SK-N-SH (cell line): ENCODE measurements around the gene AGAP2. TPM values are rescaled to one million over a fixed set of nuclear protein-coding genes. Genes with fewer than 3 reads are reported as not detected.

Source experiments
- CTCF ChIA-PET: fragments of 300-600, 350-600 bp; formaldehyde crosslinking; extraction: SDS; loops from one replicate; lab custom pipeline; 2021; lab: Yijun Ruan, JAX
- POLR2A ChIA-PET: fragments of 350-600 bp; sonication (Branson Sonifier 250); formaldehyde crosslinking; extraction: SDS; loops from one replicate; lab custom pipeline; 2020; ENCODE audit warnings: antibody characterized with exemption, inconsistent platforms; lab: Yijun Ruan, JAX
- DNase-seq: peaks from one replicate; pipeline ENCODE4 v3.0.0; 2012
- H2AFZ ChIP-seq: fragments of 200-600 bp; sonication (generic); 2 replicates; pipeline ENCODE4 v1.8.1; 2016; ENCODE audit warnings: antibody characterized with exemption, mild to moderate bottlenecking, low read depth
- H3F3A ChIP-seq: fragments of 200-600 bp; sonication (generic); replicated peaks from 2 replicates; pipeline ENCODE3; 2016; ENCODE audit warnings: antibody characterized with exemption, mild to moderate bottlenecking; ENCODE audit not compliant: insufficient read depth
- H3K27ac ChIP-seq, 2 experiments: fragments of 200-500 bp in 1 of 2; fragments of 200-600 bp in 1 of 2; sonication (Bioruptor generic) in 1 of 2; sonication (generic), shearing (Covaris generic) in 1 of 2; 2 replicates each; pipeline versions ENCODE4 v1.5.1 to v1.6.1; 2014 to 2016; ENCODE audit warnings: low read depth in 2 of 2, inconsistent platforms in 1 of 2, low read length in 1 of 2, mild to moderate bottlenecking in 1 of 2, mixed read lengths in 1 of 2
- H3K27me3 ChIP-seq: fragments of 200-600 bp; sonication (generic), shearing (Covaris generic); 2 replicates; pipeline ENCODE4 v1.6.1; 2016; ENCODE audit warnings: mixed run types; ENCODE audit not compliant: insufficient read depth
- H3K36me3 ChIP-seq, 2 experiments: fragments of 200-500 bp in 1 of 2; fragments of 200-600 bp in 1 of 2; sonication (Bioruptor generic) in 1 of 2; sonication (generic) in 1 of 2; replicated peaks in 1 of 2; 2 replicates each; pipeline versions ENCODE3 to v1.5.1; 2014 to 2016; ENCODE audit warnings: low read length in 1 of 2, mild to moderate bottlenecking in 1 of 2; ENCODE audit not compliant: insufficient read depth in 2 of 2, control insufficient read depth in 1 of 2
- H3K4me1 ChIP-seq, 2 experiments: fragments of 200-500 bp in 1 of 2; fragments of 200-600 bp in 1 of 2; sonication (Bioruptor generic) in 1 of 2; sonication (generic), shearing (Covaris generic) in 1 of 2; 2 replicates each; pipeline versions ENCODE4 v1.5.1 to v1.6.1; 2014 to 2016; ENCODE audit warnings: low read depth in 1 of 2, low read length in 1 of 2, mixed run types in 1 of 2; ENCODE audit not compliant: insufficient read depth in 2 of 2, control insufficient read depth in 1 of 2
- H3K4me2 ChIP-seq: fragments of 200-600 bp; sonication (generic), shearing (Covaris generic); 2 replicates; pipeline ENCODE4 v1.6.1; 2017; ENCODE audit warnings: mixed run types
- H3K4me3 ChIP-seq, 2 experiments: fragments of 200-500 bp in 1 of 2; fragments of 200-600 bp in 1 of 2; sonication (Bioruptor generic) in 1 of 2; sonication (generic), shearing (Covaris generic) in 1 of 2; 2 replicates each; pipeline versions ENCODE4 v1.5.1 to v1.8.1; 2014 to 2016; ENCODE audit warnings: low read depth in 2 of 2, inconsistent platforms in 1 of 2, low read length in 1 of 2, mild to moderate bottlenecking in 1 of 2, mixed read lengths in 1 of 2, moderate library complexity in 1 of 2
- H3K79me2 ChIP-seq: fragments of 200-600 bp; sonication (generic); 2 replicates; pipeline ENCODE4 v1.8.1; 2017; ENCODE audit warnings: mild to moderate bottlenecking; ENCODE audit not compliant: insufficient read depth
- H3K9ac ChIP-seq: fragments of 200-600 bp; sonication (generic); 2 replicates; pipeline ENCODE4 v1.6.1; 2017; ENCODE audit warnings: mixed run types
- H3K9me2 ChIP-seq: fragments of 200-600 bp; sonication (generic); 2 replicates; pipeline ENCODE4 v1.6.1; 2017; ENCODE audit warnings: mixed run types
- H3K9me3 ChIP-seq: fragments of 200-600 bp; sonication (generic); 2 replicates; pipeline ENCODE4 v1.6.1; 2017; ENCODE audit warnings: mixed run types, mild to moderate bottlenecking, moderate library complexity
- H4K20me1 ChIP-seq: fragments of 200-600 bp; sonication (generic); 2 replicates; pipeline ENCODE4 v1.6.1; 2017; ENCODE audit warnings: mild to moderate bottlenecking, mixed run types; ENCODE audit not compliant: insufficient read depth
- CHD2 ChIP-seq: fragments of 150-350 bp; IDR thresholded peaks from 2 replicates; pipeline ENCODE4 v1.6.1; 2018; ENCODE audit warnings: low read length; ENCODE audit not compliant: partially characterized antibody
- ELF1 ChIP-seq: IDR thresholded peaks from 2 replicates; pipeline ENCODE4 v1.4.0; 2012
- EP300 ChIP-seq, 2 experiments: IDR thresholded peaks; 2 replicates each; pipeline versions ENCODE4 v1.4.0 to v1.6.1; 2012; ENCODE audit warnings: borderline replicate concordance in 1 of 2, low read depth in 1 of 2, low read length in 1 of 2
- FOSL2 ChIP-seq: IDR thresholded peaks from 2 replicates; pipeline ENCODE4 v1.4.0; 2012; ENCODE audit warnings: low read depth, mild to moderate bottlenecking, moderate library complexity, borderline replicate concordance
- GABPA ChIP-seq: IDR thresholded peaks from 2 replicates; pipeline ENCODE4 v1.4.0; 2012; ENCODE audit warnings: low read depth, mild to moderate bottlenecking
- MXI1 ChIP-seq: IDR thresholded peaks from 2 replicates; pipeline ENCODE4 v1.6.1; 2012; ENCODE audit warnings: mild to moderate bottlenecking, low read depth, low read length, improper control_type of control experiment
- NRF1 ChIP-seq: IDR thresholded peaks from 2 replicates; pipeline ENCODE4 v1.6.1; 2012; ENCODE audit warnings: low read depth, mild to moderate bottlenecking, low read length
- RAD21 ChIP-seq: IDR thresholded peaks from 2 replicates; pipeline ENCODE4 v1.6.1; 2012; ENCODE audit warnings: mild to moderate bottlenecking, low read length
- RCOR1 ChIP-seq: fragments of 150-350 bp; IDR thresholded peaks from 2 replicates; pipeline ENCODE4 v1.6.1; 2017; ENCODE audit warnings: antibody characterized with exemption, low read length
- SIN3A ChIP-seq: IDR thresholded peaks from 2 replicates; pipeline ENCODE4 v1.6.1; 2012; ENCODE audit warnings: low read depth, mild to moderate bottlenecking, low read length, moderate library complexity, borderline replicate concordance
- TAF1 ChIP-seq: IDR thresholded peaks from 2 replicates; pipeline ENCODE4 v1.6.1; 2012; ENCODE audit warnings: low read depth, mild to moderate bottlenecking, low read length, moderate library complexity, borderline replicate concordance
- TEAD4 ChIP-seq: IDR thresholded peaks from 2 replicates; pipeline ENCODE4 v1.4.0; 2012; ENCODE audit warnings: mild to moderate bottlenecking, borderline replicate concordance; ENCODE audit not compliant: insufficient read depth
- YY1 ChIP-seq: IDR thresholded peaks from 2 replicates; pipeline ENCODE4 v1.4.0; 2012; ENCODE audit warnings: low read depth, mild to moderate bottlenecking
- WGBS: methylation state at CpG from one replicate; pipeline ENCODE4 v1.1.6; 2017; ENCODE audit warnings: low lambda C conversion rate; 5-methylcytosine and 5-hydroxymethylcytosine counted together
- polyA plus RNA-seq, 3 experiments: library from polyadenylated mRNA; depleted of rRNA; stranded (reverse); fragments of >200 nt; gene quantifications; 2 replicates each; pipeline ENCODE4 v1.2.3, GENCODE V29; 2012
- TF ChIP-seq, protein P1 (sequence below): IDR thresholded peaks from 2 replicates; pipeline ENCODE4; 2012
- TF ChIP-seq, protein P2 (sequence below): IDR thresholded peaks from 2 replicates; pipeline ENCODE4 v1.4.0; 2012; ENCODE audit warnings: low read depth, borderline replicate concordance
- TF ChIP-seq, protein P3 (sequence below): IDR thresholded peaks from 2 replicates; pipeline ENCODE4 v1.6.1; 2012; ENCODE audit warnings: mild to moderate bottlenecking, low read depth, low read length, moderate library complexity
- TF ChIP-seq, protein P4 (sequence below): fragments of 150-350 bp; IDR thresholded peaks from 2 replicates; pipeline ENCODE4 v1.6.1; 2017; ENCODE audit warnings: antibody characterized with exemption, low read length, low read depth, borderline replicate concordance

AGAP2 gene
- polyA plus RNA-seq, 1 of the 3 experiments (the other 2 are of a cell fraction) = 5.2 TPM

DNA sequence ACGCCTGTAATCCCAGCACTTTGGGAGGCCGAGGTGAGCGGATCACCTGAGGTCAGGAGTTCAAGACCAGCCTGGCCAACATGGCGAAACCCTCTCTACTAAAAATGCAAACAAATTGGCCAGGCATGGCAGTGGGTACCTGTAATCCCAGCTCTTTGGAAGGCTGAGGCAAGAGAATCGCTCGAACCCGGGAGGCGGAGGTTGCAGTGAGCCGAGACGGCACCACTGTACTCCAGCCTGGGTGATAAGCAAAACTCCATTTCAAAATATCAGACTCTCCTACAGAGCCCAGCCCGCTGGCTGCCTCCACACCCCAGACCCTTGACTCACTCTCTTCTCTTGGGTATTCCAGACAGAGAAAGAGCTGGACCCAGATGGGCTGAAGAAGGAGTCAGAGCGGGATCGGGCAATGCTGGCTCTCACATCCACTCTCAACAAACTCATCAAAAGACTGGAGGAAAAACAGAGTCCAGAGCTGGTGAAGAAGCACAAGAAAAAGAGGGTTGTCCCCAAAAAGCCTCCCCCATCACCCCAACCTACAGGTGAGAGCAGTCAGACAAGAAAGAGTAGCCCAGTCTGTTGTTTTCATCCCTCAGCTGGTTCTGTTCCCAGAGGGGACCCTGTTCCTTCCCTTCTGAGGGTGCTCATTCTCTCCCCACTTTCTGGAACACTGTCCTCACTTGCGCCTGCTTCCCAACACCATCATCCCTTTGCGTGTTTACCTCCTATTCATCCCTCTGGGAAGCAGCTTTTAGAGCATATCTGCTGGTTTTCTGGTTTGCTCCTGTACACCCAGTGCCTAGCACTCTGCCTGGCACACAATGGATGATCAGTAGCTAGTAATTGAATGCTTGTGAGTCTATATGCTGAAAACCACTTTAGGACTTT lies 19.7 kb downstream of the AGAP2 start:
- DNase-seq = no peak

More for the DNA sequence above, 19.7 kb downstream of the AGAP2 start:
- H3K79me2 ChIP-seq = no peaks in the 10 kb centered on the region
- H2AFZ ChIP-seq = no peak overlapping the region
- TF ChIP-seq YY1 (no peak), CHD2 (no peak), GABPA (no peak), TAF1 (no peak), TEAD4 (no peak), RCOR1 (no peak), RAD21 (no peak), MXI1 (no peak), ELF1 (no peak), FOSL2 (no peak), EP300 (IDR thresholded peaks at IDR 0.05; ENCODE audit: borderline replicate concordance in 1 of 2, low read depth in 1 of 2, low read length in 1 of 2) (no peak), NRF1 (no peak), SIN3A (no peak)
- TF ChIP-seq, protein P1, sequence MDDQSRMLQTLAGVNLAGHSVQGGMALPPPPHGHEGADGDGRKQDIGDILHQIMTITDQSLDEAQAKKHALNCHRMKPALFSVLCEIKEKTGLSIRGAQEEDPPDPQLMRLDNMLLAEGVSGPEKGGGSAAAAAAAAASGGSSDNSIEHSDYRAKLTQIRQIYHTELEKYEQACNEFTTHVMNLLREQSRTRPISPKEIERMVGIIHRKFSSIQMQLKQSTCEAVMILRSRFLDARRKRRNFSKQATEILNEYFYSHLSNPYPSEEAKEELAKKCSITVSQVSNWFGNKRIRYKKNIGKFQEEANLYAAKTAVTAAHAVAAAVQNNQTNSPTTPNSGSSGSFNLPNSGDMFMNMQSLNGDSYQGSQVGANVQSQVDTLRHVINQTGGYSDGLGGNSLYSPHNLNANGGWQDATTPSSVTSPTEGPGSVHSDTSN = no peak
- TF ChIP-seq, protein P2, sequence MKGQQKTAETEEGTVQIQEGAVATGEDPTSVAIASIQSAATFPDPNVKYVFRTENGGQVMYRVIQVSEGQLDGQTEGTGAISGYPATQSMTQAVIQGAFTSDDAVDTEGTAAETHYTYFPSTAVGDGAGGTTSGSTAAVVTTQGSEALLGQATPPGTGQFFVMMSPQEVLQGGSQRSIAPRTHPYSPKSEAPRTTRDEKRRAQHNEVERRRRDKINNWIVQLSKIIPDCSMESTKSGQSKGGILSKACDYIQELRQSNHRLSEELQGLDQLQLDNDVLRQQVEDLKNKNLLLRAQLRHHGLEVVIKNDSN = no peak
- TF ChIP-seq, protein P3, sequence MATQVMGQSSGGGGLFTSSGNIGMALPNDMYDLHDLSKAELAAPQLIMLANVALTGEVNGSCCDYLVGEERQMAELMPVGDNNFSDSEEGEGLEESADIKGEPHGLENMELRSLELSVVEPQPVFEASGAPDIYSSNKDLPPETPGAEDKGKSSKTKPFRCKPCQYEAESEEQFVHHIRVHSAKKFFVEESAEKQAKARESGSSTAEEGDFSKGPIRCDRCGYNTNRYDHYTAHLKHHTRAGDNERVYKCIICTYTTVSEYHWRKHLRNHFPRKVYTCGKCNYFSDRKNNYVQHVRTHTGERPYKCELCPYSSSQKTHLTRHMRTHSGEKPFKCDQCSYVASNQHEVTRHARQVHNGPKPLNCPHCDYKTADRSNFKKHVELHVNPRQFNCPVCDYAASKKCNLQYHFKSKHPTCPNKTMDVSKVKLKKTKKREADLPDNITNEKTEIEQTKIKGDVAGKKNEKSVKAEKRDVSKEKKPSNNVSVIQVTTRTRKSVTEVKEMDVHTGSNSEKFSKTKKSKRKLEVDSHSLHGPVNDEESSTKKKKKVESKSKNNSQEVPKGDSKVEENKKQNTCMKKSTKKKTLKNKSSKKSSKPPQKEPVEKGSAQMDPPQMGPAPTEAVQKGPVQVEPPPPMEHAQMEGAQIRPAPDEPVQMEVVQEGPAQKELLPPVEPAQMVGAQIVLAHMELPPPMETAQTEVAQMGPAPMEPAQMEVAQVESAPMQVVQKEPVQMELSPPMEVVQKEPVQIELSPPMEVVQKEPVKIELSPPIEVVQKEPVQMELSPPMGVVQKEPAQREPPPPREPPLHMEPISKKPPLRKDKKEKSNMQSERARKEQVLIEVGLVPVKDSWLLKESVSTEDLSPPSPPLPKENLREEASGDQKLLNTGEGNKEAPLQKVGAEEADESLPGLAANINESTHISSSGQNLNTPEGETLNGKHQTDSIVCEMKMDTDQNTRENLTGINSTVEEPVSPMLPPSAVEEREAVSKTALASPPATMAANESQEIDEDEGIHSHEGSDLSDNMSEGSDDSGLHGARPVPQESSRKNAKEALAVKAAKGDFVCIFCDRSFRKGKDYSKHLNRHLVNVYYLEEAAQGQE = no peak
- TF ChIP-seq, protein P4, sequence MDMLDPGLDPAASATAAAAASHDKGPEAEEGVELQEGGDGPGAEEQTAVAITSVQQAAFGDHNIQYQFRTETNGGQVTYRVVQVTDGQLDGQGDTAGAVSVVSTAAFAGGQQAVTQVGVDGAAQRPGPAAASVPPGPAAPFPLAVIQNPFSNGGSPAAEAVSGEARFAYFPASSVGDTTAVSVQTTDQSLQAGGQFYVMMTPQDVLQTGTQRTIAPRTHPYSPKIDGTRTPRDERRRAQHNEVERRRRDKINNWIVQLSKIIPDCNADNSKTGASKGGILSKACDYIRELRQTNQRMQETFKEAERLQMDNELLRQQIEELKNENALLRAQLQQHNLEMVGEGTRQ = no peak
- ChIA-PET CTCF (interaction anchor here (1.1 to 9.4 kb wide), 5 partner anchors 17 to 136 kb away, joined by 3 to 133 read pairs (median 5); partner anchors contain the start of gene AGAP2), POLR2A (no interaction called here)
- no peaks in the 10 kb centered on the region for H3K27me3 ChIP-seq
- WGBS = 99% methylated on average over 15 of the region's 15 CpGs
- no peaks in the 10 kb centered on the region for H4K20me1 ChIP-seq
- no peak overlapping the region for H3K9ac ChIP-seq
- peaks cover 12 to 43% of the 10 kb centered on the region in 2 experiments for H3K36me3 ChIP-seq
- H3K27ac ChIP-seq = no peak overlapping the region
- no peak overlapping the region for H3K4me2 ChIP-seq
- H3F3A ChIP-seq = peaks cover 7% of the 10 kb centered on the region
- H3K4me1 ChIP-seq = no peaks in the 10 kb centered on the region
- no peaks in the 10 kb centered on the region for H3K9me2 ChIP-seq
- H3K4me3 ChIP-seq = no peak overlapping the region
- H3K9me3 ChIP-seq = no peaks in the 10 kb centered on the region
